Mucosa of rectum (tissue), 2 donors: Measurements from ENCODE around the gene WDFY1.
A peak's percentile ranks its signal among the peaks of the same experiment; 100 is the strongest.

Experiments
- H3K27ac ChIP-seq, 2 donors: one replicate each; pipeline ENCODE4 v1.7.0; 2013; ENCODE audit warnings: inconsistent platforms in 2 of 2, low read depth in 2 of 2, low read length in 2 of 2
- H3K27me3 ChIP-seq, 2 donors: one replicate each; pipeline ENCODE4 v1.7.0; 2013; ENCODE audit warnings: low read length in 2 of 2; ENCODE audit not compliant: control insufficient read depth in 2 of 2, insufficient read depth in 2 of 2
- H3K36me3 ChIP-seq, 2 donors: one replicate each; pipeline ENCODE4 v1.7.0; 2013; ENCODE audit warnings: low read length in 2 of 2; ENCODE audit not compliant: control insufficient read depth in 2 of 2, insufficient read depth in 2 of 2
- H3K4me1 ChIP-seq, 2 donors: one replicate each; pipeline ENCODE4 v1.7.0; 2013; ENCODE audit warnings: low read length in 2 of 2, mild to moderate bottlenecking in 1 of 2; ENCODE audit not compliant: control insufficient read depth in 2 of 2, insufficient read depth in 2 of 2
- H3K4me3 ChIP-seq, 2 donors: one replicate each; pipeline ENCODE4 v1.7.0; 2013; ENCODE audit warnings: low read length in 2 of 2
- H3K9ac ChIP-seq, 2 donors: one replicate each; pipeline ENCODE4 v1.7.0; 2013; ENCODE audit warnings: low read length in 2 of 2, low read depth in 1 of 2, mild to moderate bottlenecking in 1 of 2
- H3K9me3 ChIP-seq, 2 donors: one replicate each; pipeline ENCODE4 v1.7.0; 2013; ENCODE audit warnings: low read length in 2 of 2; ENCODE audit not compliant: control insufficient read depth in 2 of 2
- donor health status: healthy.
- donor health status: Normal muscosa, but diverticular disease.

WDFY1 gene

GRCh38 chr2:223865124-223865523 is 80.0 kb downstream of the WDFY1 start:
- H3K36me3 ChIP-seq, result peaks cover 0 to 4% of the 10 kb centered on the region in 2 donors
- H3K9me3 ChIP-seq, result no peaks in the 10 kb centered on the region
- no peak overlapping the region for H3K4me3 ChIP-seq
- no peaks in the 10 kb centered on the region for H3K27me3 ChIP-seq
- no peak overlapping the region for H3K27ac ChIP-seq
- H3K9ac ChIP-seq, result no peak overlapping the region
- H3K4me1 ChIP-seq, result peaks cover 10 to 11% of the 10 kb centered on the region in 2 donors

GRCh38 chr2:223863491-223863890 is 81.6 kb downstream of the WDFY1 start:
- Histone ChIP-seq H3K9ac (no peak overlapping the region), H3K27me3 (no peaks in the 10 kb centered on the region), H3K4me3 (no peak overlapping the region), H3K27ac (no peak overlapping the region), H3K4me1 (peaks cover 11 to 12% of the 10 kb centered on the region in 2 donors), H3K9me3 (no peaks in the 10 kb centered on the region), H3K36me3 (peaks cover 0 to 4% of the 10 kb centered on the region in 2 donors)

- no peak overlapping the region for H3K9ac ChIP-seq
- H3K9me3 ChIP-seq, result no peaks in the 10 kb centered on the region
- H3K36me3 ChIP-seq, result no peaks in the 10 kb centered on the region
- H3K4me3 ChIP-seq, result peak overlapping the region; percentile 7 to 13
- H3K27me3 ChIP-seq, result no peaks in the 10 kb centered on the region
- peak overlapping the region; percentile 48 to 76 for H3K27ac ChIP-seq
- peaks cover 11 to 12% of the 10 kb centered on the region in 2 donors for H3K4me1 ChIP-seq
These were observed 84.1 kb downstream of the WDFY1 start for GRCh38 chr2:223860809-223861738.

- H3K4me3 ChIP-seq, result no peak overlapping the region
- H3K4me1 ChIP-seq, result peaks cover 11 to 12% of the 10 kb centered on the region in 2 donors
These were observed 86.1 kb downstream of the WDFY1 start for GRCh38 chr2:223859070-223859469.

GRCh38 chr2:223856584-223856983 is 88.6 kb downstream of the WDFY1 start:
- no peak overlapping the region for H3K9ac ChIP-seq
- no peaks in the 10 kb centered on the region for H3K27me3 ChIP-seq
- H3K9me3 ChIP-seq, result no peaks in the 10 kb centered on the region
- peaks cover 0 to 9% of the 10 kb centered on the region in 2 donors for H3K36me3 ChIP-seq
- H3K4me1 ChIP-seq, result peaks cover 9 to 12% of the 10 kb centered on the region in 2 donors
- no peak overlapping the region for H3K27ac ChIP-seq
- no peak overlapping the region for H3K4me3 ChIP-seq

More at GRCh38 chr2:223859070-223859469, 86.1 kb downstream of the WDFY1 start:
- H3K9me3 ChIP-seq, result no peaks in the 10 kb centered on the region
- H3K27ac ChIP-seq, result no peak overlapping the region
- no peak overlapping the region for H3K9ac ChIP-seq
- peaks cover 0 to 9% of the 10 kb centered on the region in 2 donors for H3K36me3 ChIP-seq
- no peaks in the 10 kb centered on the region for H3K27me3 ChIP-seq

- Histone ChIP-seq H3K4me1 (peaks cover 6 to 10% of the 10 kb centered on the region in 2 donors), H3K27ac (no peak overlapping the region), H3K9ac (no peak overlapping the region), H3K27me3 (no peaks in the 10 kb centered on the region), H3K9me3 (no peaks in the 10 kb centered on the region), H3K4me3 (no peak overlapping the region), H3K36me3 (peaks cover 0 to 9% of the 10 kb centered on the region in 2 donors)
These were observed 89.1 kb downstream of the WDFY1 start for GRCh38 chr2:223856021-223856420.

- peaks cover 0 to 1% of the 10 kb centered on the region in 2 donors for H3K9me3 ChIP-seq
- no peaks in the 10 kb centered on the region for H3K27me3 ChIP-seq
- H3K4me1 ChIP-seq, result peaks cover under 1 to 4% of the 10 kb centered on the region in 2 donors
- H3K9ac ChIP-seq, result no peak overlapping the region
- H3K36me3 ChIP-seq, result peaks cover 0 to 9% of the 10 kb centered on the region in 2 donors
- no peak overlapping the region for H3K4me3 ChIP-seq
- H3K27ac ChIP-seq, result no peak overlapping the region
These were observed 89.7 kb downstream of the WDFY1 start for GRCh38 chr2:223855426-223855825.

- no peak overlapping the region for H3K9ac ChIP-seq
- peaks cover 0 to 1% of the 10 kb centered on the region in 2 donors for H3K9me3 ChIP-seq
- peaks cover 0 to 9% of the 10 kb centered on the region in 2 donors for H3K36me3 ChIP-seq
- no peak overlapping the region for H3K4me3 ChIP-seq
- no peaks in the 10 kb centered on the region for H3K4me1 ChIP-seq
- H3K27ac ChIP-seq, result no peak overlapping the region
- H3K27me3 ChIP-seq, result no peaks in the 10 kb centered on the region
These were observed 90.4 kb downstream of the WDFY1 start for GRCh38 chr2:223854741-223855140.

GRCh38 chr2:223853425-223853837 is 91.7 kb downstream of the WDFY1 start:
- no peak overlapping the region for H3K27ac ChIP-seq

GRCh38 chr2:223852281-223852795 is 92.8 kb downstream of the WDFY1 start:
- Histone ChIP-seq H3K27me3 (no peaks in the 10 kb centered on the region), H3K4me1 (no peaks in the 10 kb centered on the region), H3K9me3 (peaks cover 0 to 1% of the 10 kb centered on the region in 2 donors), H3K27ac (no peak overlapping the region), H3K4me3 (no peak overlapping the region), H3K36me3 (peaks cover 0 to 9% of the 10 kb centered on the region in 2 donors), H3K9ac (no peak overlapping the region)

More at GRCh38 chr2:223853425-223853837, 91.7 kb downstream of the WDFY1 start:
- Histone ChIP-seq H3K4me3 (no peak overlapping the region), H3K9me3 (peaks cover 0 to 1% of the 10 kb centered on the region in 2 donors), H3K27me3 (no peaks in the 10 kb centered on the region), H3K9ac (no peak overlapping the region), H3K4me1 (no peaks in the 10 kb centered on the region), H3K36me3 (peaks cover 0 to 9% of the 10 kb centered on the region in 2 donors)
